H1 (cell line): ENCODE results near the gene AASDH. TPM values are rescaled to one million over a fixed set of nuclear protein-coding genes. Genes with fewer than 3 reads are reported as not detected.

ENCODE experiments used
- BACH1 ChIP-seq: IDR thresholded peaks from 2 replicates; pipeline ENCODE4 v1.6.1; 2012; ENCODE audit warnings: low read length, improper control_type of control experiment
- BRCA1 ChIP-seq: IDR thresholded peaks from 2 replicates; pipeline ENCODE4 v1.6.1; 2012; ENCODE audit warnings: low read depth, low read length, improper control_type of control experiment
- CHD7 ChIP-seq: fragments of 300-600 bp; sonication (generic); IDR thresholded peaks from 2 replicates; pipeline ENCODE4 v1.7.1; 2012; ENCODE audit warnings: low read length, moderate library complexity, mild to moderate bottlenecking, inconsistent platforms; ENCODE audit not compliant: insufficient replicate concordance
- JUN ChIP-seq: IDR thresholded peaks from 2 replicates; pipeline ENCODE4 v1.6.1; 2011; ENCODE audit warnings: low read depth, mild to moderate bottlenecking, improper control_type of control experiment, low read length
- JUND ChIP-seq: IDR thresholded peaks from 2 replicates; pipeline ENCODE4 v1.6.1; 2011; ENCODE audit warnings: mild to moderate bottlenecking, improper control_type of control experiment, low read length
- MAFK ChIP-seq: IDR thresholded peaks from 2 replicates; pipeline ENCODE4 v1.6.1; 2012; ENCODE audit warnings: low read depth, mild to moderate bottlenecking, improper control_type of control experiment, low read length
- NRF1 ChIP-seq: IDR thresholded peaks from 2 replicates; pipeline ENCODE4 v1.6.1; 2011; ENCODE audit warnings: mild to moderate bottlenecking, low read depth, low read length, improper control_type of control experiment
- SIN3A ChIP-seq, 2 experiments: IDR thresholded peaks in 1 of 2; conservative IDR thresholded peaks in 1 of 2; 2 replicates each; pipeline ENCODE4 v1.6.1; 2011 to 2012; ENCODE audit warnings: low read length in 2 of 2, improper control_type of control experiment in 1 of 2, low read depth in 1 of 2, mild to moderate bottlenecking in 1 of 2
- SIRT6 ChIP-seq: IDR thresholded peaks from one replicate; pipeline ENCODE4 v1.7.1; 2012; ENCODE audit warnings: low read length, inconsistent platforms
- polyA plus RNA-seq, 7 experiments: library from polyadenylated mRNA; depleted of rRNA in 3 of 7; stranded (reverse) in 5 of 7; unstranded in 2 of 7; fragments of >200 nt in 5 of 7; fragments of 200-250 nt in 2 of 7; gene quantifications; 1 replicate in 5 of 7; 2 replicates in 1 of 7; 4 replicates in 1 of 7; pipeline versions ENCODE4 v1.2.1 to v1.2.3, GENCODE V29; 2011 to 2013; ENCODE audit warnings: missing spikeins in 2 of 7, mixed read lengths in 2 of 7
- total RNA-seq: library from RNA; stranded (reverse); fragmentation: NEBNext Ultra II Directional; extraction: Animal tissue kit (Norgen Biotek cat#: 25700); gene quantifications from 2 replicates; pipeline ENCODE4 v1.2.1, GENCODE V29; 2021
- TF ChIP-seq, protein P1 (sequence below): IDR thresholded peaks from 2 replicates; pipeline ENCODE4 v1.6.1; 2011; ENCODE audit warnings: low read depth, mild to moderate bottlenecking, low read length; ENCODE audit not compliant: insufficient read depth

The AASDH gene
- total and polyA plus RNA-seq, 2 of the 8 experiments (the other 6 are each of a cell fraction or from before 2014, with no cell fraction given), result 8.0 to 10.9 TPM

DNA sequence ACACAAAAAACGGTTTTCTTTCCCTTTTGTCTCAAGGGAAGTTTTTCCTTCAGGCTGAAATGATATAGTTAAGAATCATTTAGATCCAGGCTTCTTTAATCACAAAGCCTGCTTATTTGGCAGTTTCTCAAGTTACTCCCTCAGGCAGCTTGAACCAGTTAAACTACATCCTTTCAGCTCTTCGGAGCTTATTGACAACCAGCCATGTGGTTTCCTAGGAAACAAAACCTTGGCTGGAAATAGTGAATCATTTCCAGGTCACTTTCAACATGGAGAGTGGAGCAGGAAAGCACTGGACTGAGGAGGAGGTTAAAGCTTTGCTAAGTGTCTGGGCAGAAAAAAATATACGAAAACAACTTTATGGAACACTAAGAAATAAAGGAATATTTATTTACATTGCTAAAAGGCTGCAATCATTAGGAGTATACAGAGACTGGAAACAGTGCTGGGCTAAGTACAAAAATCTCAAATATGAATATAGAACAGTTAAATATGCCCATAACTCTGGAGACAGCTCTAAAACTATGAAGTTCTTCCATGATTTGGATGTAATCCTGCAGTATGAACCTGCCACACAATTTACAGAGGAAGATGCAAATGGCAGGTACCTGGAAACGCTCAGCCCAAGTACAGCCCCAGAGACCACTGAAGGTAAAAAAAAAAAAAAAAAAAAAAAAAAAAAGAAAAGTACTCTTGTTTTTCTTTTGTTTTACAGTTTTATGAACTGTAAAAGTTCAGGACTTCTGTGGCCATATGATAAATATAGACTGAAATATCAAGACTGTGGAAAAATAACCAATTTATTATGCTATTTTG lies 23.2 kb upstream of the AASDH start (continued):
- TF ChIP-seq, protein P1, sequence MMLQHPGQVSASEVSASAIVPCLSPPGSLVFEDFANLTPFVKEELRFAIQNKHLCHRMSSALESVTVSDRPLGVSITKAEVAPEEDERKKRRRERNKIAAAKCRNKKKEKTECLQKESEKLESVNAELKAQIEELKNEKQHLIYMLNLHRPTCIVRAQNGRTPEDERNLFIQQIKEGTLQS, result peak; percentile 18; the same call in 1 of the 2 replicates
- TF ChIP-seq BRCA1 (no peak), BACH1 (no peak), NRF1 (no peak), CHD7 (no peak), SIRT6 (no peak), SIN3A (conservative IDR thresholded peaks at IDR 0.05 in 1 of 2, IDR thresholded peaks at IDR 0.05 in 1 of 2; ENCODE audit: low read depth in 1 of 2, low read length in 2 of 2) (peak in 1 of 2 experiments; percentile 53; a peak in 1 of 4 replicates), MAFK (no peak; the same call in 1 of the 2 replicates), JUND (peak; percentile 98), JUN (peak; percentile 81)
